ENCODE measurements around the gene ITPKC. TPM values are rescaled to one million over a fixed set of nuclear protein-coding genes. Genes with fewer than 3 reads are reported as not detected.

Gene ITPKC
- total and polyA plus RNA-seq, 10 of the 15 experiments (the other 5 are each of a cell fraction or from before 2014, with no cell fraction given): 0.03 to 6.4 (median 3.5) TPM

DNA sequence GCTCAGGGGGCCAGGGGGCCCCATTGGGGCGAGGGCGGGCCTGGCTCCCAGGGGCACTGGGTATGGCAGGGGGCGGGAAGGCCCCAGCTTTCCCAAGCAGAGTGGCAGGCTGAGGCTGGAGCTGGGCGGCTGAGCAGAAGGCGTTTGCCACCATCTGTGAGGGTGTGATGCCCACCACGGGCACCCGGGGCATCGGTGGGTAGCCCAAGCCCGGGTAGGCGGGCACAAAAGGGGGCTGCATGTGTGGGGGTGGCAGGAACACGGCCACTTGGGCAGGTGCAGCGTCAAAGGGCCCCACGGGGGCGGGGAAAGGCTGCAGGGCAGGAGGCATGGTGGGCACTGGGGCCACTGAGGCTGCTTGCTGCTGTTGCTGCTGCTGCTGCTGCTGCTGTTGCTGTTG is 49.3 kb upstream of the ITPKC start:
- RAD21 ChIA-PET (ENCODE audit: unreplicated experiment): interaction anchor here (0.5 kb wide), 1 partner anchor 88 kb away, joined by 3 read pairs; no protein-coding TSS in a partner anchor
- WGBS (ENCODE audit: insufficient coverage, insufficient replicate concordance, low lambda C conversion rate, missing lambda C conversion rate): 77% methylated on average over 14 of the region's 14 CpGs
- Histone ChIP-seq H4K20me1 (ENCODE audit: control insufficient read depth, insufficient read depth) (no peaks in the 10 kb centered on the region), H3K9me3 (replicated peaks; ENCODE audit: control insufficient read depth, insufficient read depth, low read length) (peaks cover 5% of the 10 kb centered on the region; the same call in 2 of the 3 replicates), H3K27ac (ENCODE audit: control insufficient read depth, insufficient read depth) (no peak overlapping the region), H3K4me1 (ENCODE audit: control insufficient read depth, insufficient read depth, low read length) (peaks cover 6% of the 10 kb centered on the region), H3K27me3 (replicated peaks in 1 of 2; ENCODE audit: control insufficient read depth in 2 of 2, insufficient read depth in 2 of 2, low read length in 1 of 2) (no peaks in the 10 kb centered on the region), H3K79me2 (ENCODE audit: control insufficient read depth, insufficient read depth, low read length) (no peaks in the 10 kb centered on the region), H2AFZ (ENCODE audit: control insufficient read depth, low read depth, low read length) (no peak overlapping the region), H3K4me2 (ENCODE audit: control insufficient read depth, insufficient read depth) (no peak overlapping the region), H3K9ac (ENCODE audit: control insufficient read depth, insufficient read depth, low read length) (no peak overlapping the region), H3K36me3 (ENCODE audit: control insufficient read depth in 2 of 2, insufficient read depth in 2 of 2, low read length in 1 of 2) (peaks cover 2 to 8% of the 10 kb centered on the region in 2 experiments; a peak in 1 of 4 replicates), H3K4me3 (no peak overlapping the region)
- TF ChIP-seq POLR2AphosphoS5 (IDR thresholded peaks at IDR 0.05; ENCODE audit: low read length) (no peak), BRCA1 (IDR thresholded peaks at IDR 0.05; ENCODE audit: low read depth, low read length) (no peak), MTA2 (IDR thresholded peaks at IDR 0.05; ENCODE audit: low read depth) (no peak), GATAD2B (conservative IDR thresholded peaks at IDR 0.05; ENCODE audit: low read depth) (no peak), TBL1XR1 (IDR thresholded peaks at IDR 0.05; ENCODE audit: low read depth, low read length) (no peak), EGR1 (IDR thresholded peaks at IDR 0.05; ENCODE audit: borderline replicate concordance in 1 of 2, low read depth in 2 of 2, low read length in 2 of 2) (no peak), EP300 (IDR thresholded peaks at IDR 0.05; ENCODE audit: borderline replicate concordance in 1 of 2, control insufficient read depth in 1 of 2, low read depth in 2 of 2, low read length in 2 of 2) (no peak), DPF2 (IDR thresholded peaks at IDR 0.05) (no peak), CHD4 (IDR thresholded peaks at IDR 0.05) (no peak), NKRF (conservative IDR thresholded peaks at IDR 0.05) (no peak), ATF2 (IDR thresholded peaks at IDR 0.05; ENCODE audit: low read length) (no peak), YY1 (IDR thresholded peaks at IDR 0.05; ENCODE audit: low read depth, low read length) (no peak), EZH2 (IDR thresholded peaks at IDR 0.05; ENCODE audit: borderline replicate concordance, control insufficient read depth, low read depth, low read length) (no peak), SP1 (IDR thresholded peaks at IDR 0.05; ENCODE audit: low read depth, low read length) (no peak), JUND (IDR thresholded peaks at IDR 0.05; ENCODE audit: low read depth, low read length) (no peak), SUPT20H (IDR thresholded peaks at IDR 0.05; ENCODE audit: borderline replicate concordance, control insufficient read depth, low read depth, low read length) (no peak)
- TF ChIP-seq, protein P1, sequence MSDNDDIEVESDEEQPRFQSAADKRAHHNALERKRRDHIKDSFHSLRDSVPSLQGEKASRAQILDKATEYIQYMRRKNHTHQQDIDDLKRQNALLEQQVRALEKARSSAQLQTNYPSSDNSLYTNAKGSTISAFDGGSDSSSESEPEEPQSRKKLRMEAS (IDR thresholded peaks at IDR 0.05; ENCODE audit: low read depth, low read length): no peak
- intact Hi-C loops (cut with micrococcal nuclease; ENCODE audit: unreplicated experiment): no loop called here
- no peak for ATAC-seq
- no peak for DNase-seq (ENCODE audit: low read depth, low spot score)
- in situ Hi-C loops (cut with MboI): no loop called here
- CTCF ChIA-PET: interaction anchor here (1.2 kb wide), 1 partner anchor 152 kb away, joined by 3 read pairs; no protein-coding TSS in a partner anchor
- SMC1A ChIA-PET (ENCODE audit: uncharacterized antibody, unreplicated experiment): no interaction called here
- BruUV-seq (replicated peaks): no TSS peak
- POLR2A ChIA-PET: no interaction called here
- no peak for FAIRE-seq

All from GM12878 (cell line).